Endothelial cell of umbilical vein (primary cell): ENCODE data around the gene MDP1.

Experiments
- CTCF ChIP-seq, 2 donors: IDR thresholded peaks; 1 replicate in 1 of 2; 2 replicates in 1 of 2; pipeline ENCODE4 v1.5.1; 2011; ENCODE audit warnings: low read length in 2 of 2, mild to moderate bottlenecking in 2 of 2, moderate library complexity in 2 of 2, control low read depth in 1 of 2, inconsistent platforms in 1 of 2, low read depth in 1 of 2; ENCODE audit not compliant: insufficient read depth in 1 of 2; ENCODE audit errors: extremely low read depth in 1 of 2
- EZH2 ChIP-seq: IDR thresholded peaks from 2 replicates; pipeline ENCODE4 v1.6.1; 2012; ENCODE audit warnings: borderline replicate concordance, low read depth, mild to moderate bottlenecking, moderate library complexity, low read length, inconsistent platforms; ENCODE audit not compliant: severe bottlenecking
- MAX ChIP-seq: IDR thresholded peaks from 2 replicates; pipeline ENCODE4 v1.6.1; 2011; ENCODE audit not compliant: insufficient read depth, insufficient read length

GRCh38 chr14:24236689-24237462 is 21.0 kb upstream of the MDP1 start:
- TF ChIP-seq EZH2, result no peak
- TF ChIP-seq CTCF (IDR thresholded peaks at IDR 0.05; ENCODE audit: extremely low read depth in 1 of 2, insufficient read depth in 1 of 2, low read depth in 1 of 2, low read length in 2 of 2), result no peak
- TF ChIP-seq MAX, result no peak
